DND-41 (cell line): ENCODE results near the gene CCL15.
"Not testable (repeated sequence)": the region's sequence is repeated elsewhere in the genome, so short reads cannot be mapped to it uniquely, and the experiment has no call there.

Experiments used
- ATAC-seq: fragments of 200-7000 bp; cut with Tn5 transposase; 3 replicates; pipeline ENCODE4 v1.9.1; 2021; ENCODE audit warnings: low read depth; ENCODE audit not compliant: insufficient read depth
- DNase-seq: peaks from one replicate; pipeline ENCODE4 v3.0.0-alpha.2; 2020
- H2AFZ ChIP-seq: 2 replicates; pipeline ENCODE4 v1.6.0; 2012; ENCODE audit warnings: low read depth, low read length
- H3K27ac ChIP-seq: 2 replicates; pipeline ENCODE4 v1.5.1; 2012; ENCODE audit warnings: low read length, inconsistent platforms
- H3K27me3 ChIP-seq: fragments of 200-600 bp; sonication (generic); 2 replicates; pipeline ENCODE4 v1.6.0; 2012; ENCODE audit warnings: low read length, mild to moderate bottlenecking, inconsistent platforms; ENCODE audit not compliant: insufficient read depth, poor library complexity
- H3K36me3 ChIP-seq: 2 replicates; pipeline ENCODE4 v1.5.1; 2012; ENCODE audit warnings: low read length, inconsistent platforms; ENCODE audit not compliant: insufficient read depth
- H3K4me1 ChIP-seq: 2 replicates; pipeline ENCODE4 v1.5.1; 2012; ENCODE audit warnings: mild to moderate bottlenecking, low read length; ENCODE audit not compliant: insufficient read depth
- H3K4me2 ChIP-seq: 2 replicates; pipeline ENCODE4 v1.6.0; 2012; ENCODE audit warnings: mild to moderate bottlenecking, moderate library complexity, low read length, inconsistent platforms; ENCODE audit not compliant: insufficient read depth
- H3K4me3 ChIP-seq, 2 experiments: fragments of 200-600 bp in 1 of 2; shearing (Covaris generic) in 1 of 2; 2 replicates each; pipeline ENCODE4 v1.5.1; 2012 to 2016; ENCODE audit warnings: inconsistent platforms in 2 of 2, low read length in 2 of 2, mild to moderate bottlenecking in 2 of 2, low read depth in 1 of 2, moderate library complexity in 1 of 2
- H3K79me2 ChIP-seq: 2 replicates; pipeline ENCODE4 v1.6.0; 2012; ENCODE audit warnings: low read length, inconsistent platforms; ENCODE audit not compliant: insufficient read depth
- H3K9ac ChIP-seq: 2 replicates; pipeline ENCODE4 v1.6.0; 2012; ENCODE audit warnings: low read depth, mild to moderate bottlenecking, inconsistent platforms, low read length, moderate library complexity
- H3K9me3 ChIP-seq: 2 replicates; pipeline ENCODE4 v1.5.1; 2012; ENCODE audit warnings: low read length, moderate library complexity, mild to moderate bottlenecking, inconsistent platforms; ENCODE audit not compliant: insufficient read depth, severe bottlenecking
- H4K20me1 ChIP-seq: 2 replicates; pipeline ENCODE4 v1.6.0; 2012; ENCODE audit warnings: low read length; ENCODE audit not compliant: insufficient read depth
- CTCF ChIP-seq: IDR thresholded peaks from 2 replicates; pipeline ENCODE4 v1.5.1; 2012; ENCODE audit warnings: borderline replicate concordance, low read length, moderate library complexity, mild to moderate bottlenecking; ENCODE audit not compliant: poor library complexity, severe bottlenecking; ENCODE audit errors: extremely low read depth
- EZH2 ChIP-seq: IDR thresholded peaks from 3 replicates; pipeline ENCODE4 v1.6.1; 2012; ENCODE audit warnings: borderline replicate concordance, low read depth, mild to moderate bottlenecking, moderate library complexity, low read length, inconsistent platforms; ENCODE audit not compliant: severe bottlenecking

CCL15 gene

GRCh38 chr17:36016555-36016954 lies 15.2 kb upstream of the CCL15 start:
- TF ChIP-seq EZH2: no peak
- no peak for TF ChIP-seq CTCF
- no peaks in the 10 kb centered on the region for H4K20me1 ChIP-seq
- no peak for DNase-seq
- H3K79me2 ChIP-seq: no peaks in the 10 kb centered on the region
- H3K4me1 ChIP-seq: no peaks in the 10 kb centered on the region
- no peak for ATAC-seq
- no peak overlapping the region for H2AFZ ChIP-seq
- peaks cover 10% of the 10 kb centered on the region for H3K27me3 ChIP-seq
- no peaks in the 10 kb centered on the region for H3K9me3 ChIP-seq
- no peak overlapping the region for H3K9ac ChIP-seq
- H3K27ac ChIP-seq: no peak overlapping the region
- no peak overlapping the region for H3K4me3 ChIP-seq
- no peak overlapping the region for H3K4me2 ChIP-seq
- no peaks in the 10 kb centered on the region for H3K36me3 ChIP-seq

GRCh38 chr17:36015895-36016294 lies 14.5 kb upstream of the CCL15 start:
- not testable (repeated sequence) for DNase-seq, ATAC-seq, H3K4me2 ChIP-seq, H3K36me3 ChIP-seq, H3K27me3 ChIP-seq, H2AFZ ChIP-seq, H3K9me3 ChIP-seq, H3K9ac ChIP-seq, H3K4me3 ChIP-seq, H3K79me2 ChIP-seq, H4K20me1 ChIP-seq, H3K27ac ChIP-seq, H3K4me1 ChIP-seq

- no peaks in the 10 kb centered on the region for H3K79me2 ChIP-seq
- H4K20me1 ChIP-seq: no peaks in the 10 kb centered on the region
- H3K4me3 ChIP-seq: no peak overlapping the region
- TF ChIP-seq EZH2: no peak
- no peak for TF ChIP-seq CTCF
- H3K9me3 ChIP-seq: no peaks in the 10 kb centered on the region
- ATAC-seq: no peak
- no peaks in the 10 kb centered on the region for H3K4me1 ChIP-seq
- DNase-seq: no peak
- H3K36me3 ChIP-seq: no peaks in the 10 kb centered on the region
- no peak overlapping the region for H2AFZ ChIP-seq
- H3K4me2 ChIP-seq: no peak overlapping the region
- H3K27ac ChIP-seq: no peak overlapping the region
- H3K27me3 ChIP-seq: peaks cover 10% of the 10 kb centered on the region
- no peak overlapping the region for H3K9ac ChIP-seq
Measured at GRCh38 chr17:36014946-36015345, 13.6 kb upstream of the CCL15 start.

GRCh38 chr17:36011201-36011600 lies 9.8 kb upstream of the CCL15 start:
- Histone ChIP-seq H3K4me1 (no peaks in the 10 kb centered on the region), H3K9ac (no peak overlapping the region), H3K4me2 (no peak overlapping the region), H3K9me3 (peaks cover 4% of the 10 kb centered on the region), H4K20me1 (no peaks in the 10 kb centered on the region), H3K27ac (no peak overlapping the region), H3K36me3 (no peaks in the 10 kb centered on the region), H2AFZ (no peak overlapping the region), H3K79me2 (no peaks in the 10 kb centered on the region), H3K4me3 (no peak overlapping the region), H3K27me3 (no peaks in the 10 kb centered on the region)
- TF ChIP-seq CTCF (no peak), EZH2 (no peak)
- ATAC-seq: no peak
- DNase-seq: no peak
